ENCODE results near the gene FBXO31. TPM values are rescaled to one million over a fixed set of nuclear protein-coding genes. Genes with fewer than 3 reads are reported as not detected.
A peak's percentile ranks its signal among the peaks of the same experiment; 100 is the strongest.

Gene FBXO31
- total and polyA plus RNA-seq, 2 of the 8 experiments (the other 6 are each of a cell fraction or from before 2014, with no cell fraction given), result 8.3 to 21.6 TPM

- Histone ChIP-seq H3K14ac (ENCODE audit: insufficient read length) (no peak overlapping the region), H3K9ac (replicated peaks in 1 of 4; ENCODE audit: extremely low read depth in 1 of 4, low read depth in 3 of 4, low read length in 3 of 4) (no peak overlapping the region), H4K8ac (ENCODE audit: extremely low read depth, insufficient read depth, low read length) (no peak overlapping the region), H3K4me2 (ENCODE audit: insufficient read depth in 1 of 2, low read depth in 2 of 2, low read length in 2 of 2) (no peak overlapping the region), H4K91ac (replicated peaks; ENCODE audit: insufficient read length, low read length) (no peak overlapping the region), H3K27ac (ENCODE audit: low read depth, low read length) (no peak overlapping the region), H2BK120ac (replicated peaks; ENCODE audit: low read depth, low read length) (no peak overlapping the region), H2AFZ (ENCODE audit: low read length) (no peak overlapping the region), H2BK5ac (ENCODE audit: low read depth, low read length) (no peak overlapping the region), H3K23ac (ENCODE audit: insufficient read length) (no peak overlapping the region), H3K4me3 (ENCODE audit: extremely low read depth in 1 of 4, insufficient read depth in 2 of 4, low read depth in 3 of 4, low read length in 4 of 4) (no peak overlapping the region), H3K79me1 (ENCODE audit: low read depth, low read length) (no peaks in the 10 kb centered on the region), H3K4ac (replicated peaks; ENCODE audit: insufficient read length, low read depth, low read length) (no peak overlapping the region), H4K20me1 (replicated peaks in 1 of 2; ENCODE audit: control insufficient read depth in 1 of 2, insufficient read depth in 2 of 2, low read length in 2 of 2) (peaks cover 0 to 2% of the 10 kb centered on the region in 2 experiments), H3K56ac (replicated peaks; ENCODE audit: insufficient read length, low read depth, low read length) (no peak overlapping the region), H3K18ac (ENCODE audit: extremely low read depth, low read length) (no peak overlapping the region; the same call in 1 of the 2 replicates), H3K27me3 (replicated peaks in 1 of 4; ENCODE audit: control insufficient read depth in 3 of 4, extremely low read depth in 1 of 4, insufficient read depth in 3 of 4, low read length in 3 of 4) (peaks cover 0 to 2% (median 0%) of the 10 kb centered on the region in 4 experiments; a peak in 2 of 7 replicates), H2BK20ac (ENCODE audit: low read length) (no peak overlapping the region), H2BK12ac (ENCODE audit: low read depth, low read length) (no peak overlapping the region), H3K23me2 (ENCODE audit: low read depth, low read length) (peaks cover 4% of the 10 kb centered on the region; the same call in 1 of the 2 replicates), H3K36me3 (ENCODE audit: control insufficient read depth in 2 of 4, insufficient read depth in 4 of 4, low read length in 3 of 4) (no peaks in the 10 kb centered on the region), H3K79me2 (ENCODE audit: control insufficient read depth in 1 of 2, insufficient read depth in 2 of 2, low read length in 2 of 2) (no peaks in the 10 kb centered on the region), H3K9me3 (ENCODE audit: insufficient read depth in 2 of 2, low read depth in 1 of 2, low read length in 1 of 2) (peaks cover 8 to 9% of the 10 kb centered on the region in 2 experiments; a peak in 2 of 4 replicates), H3K4me1 (replicated peaks in 1 of 4; ENCODE audit: control insufficient read depth in 3 of 4, insufficient read depth in 4 of 4, low read length in 3 of 4) (peaks cover 0 to 5% (median 2%) of the 10 kb centered on the region in 4 experiments; a peak in 3 of 7 replicates), H4K5ac (ENCODE audit: insufficient read length, low read depth, low read length) (no peak overlapping the region), H2AK5ac (ENCODE audit: low read depth, low read length) (no peak overlapping the region), H2BK15ac (ENCODE audit: low read length) (no peak overlapping the region)
- no peak for TF ChIP-seq SUZ12 (IDR thresholded peaks at IDR 0.05; ENCODE audit: low read length)
- TF ChIP-seq TEAD4 (IDR thresholded peaks at IDR 0.05; ENCODE audit: low read depth, low read length), result 0 out of 2 replicates have a peak, but pooled peaks have one; percentile 13
- no peak for TF ChIP-seq ASH2L (IDR thresholded peaks at IDR 0.05; ENCODE audit: low read length)
- 62% methylated on average over 4 of the region's 4 CpGs; no CpG with 5 or more reads in 1 of the 2 experiments for WGBS, 2 experiments (ENCODE audit: extremely low coverage in 1 of 2, insufficient coverage in 1 of 2, insufficient read length in 1 of 2, insufficient replicate concordance in 2 of 2, low coverage in 1 of 2, low lambda C conversion rate in 2 of 2, missing lambda C conversion rate in 1 of 2)
- POLR2A ChIA-PET (ENCODE audit: partially characterized antibody), result no interaction called here
- DNase-seq (ENCODE audit: low read depth in 1 of 2, low spot score in 2 of 2) (no peak), FAIRE-seq (peak; percentile 39)
- CTCF ChIA-PET (ENCODE audit: partially characterized antibody), result interaction anchor here (1.4 to 1.7 kb wide), 3 partner anchors 11 to 61 kb away, joined by 4 to 6 read pairs (median 5); no protein-coding TSS in a partner anchor
Observed at GRCh38 chr16:87295259-87295658, 88.3 kb downstream of the FBXO31 start.

Data from H1 (cell line).